Endothelial cell of umbilical vein (primary cell): ENCODE results near the gene HIVEP3. TPM values are rescaled to one million over a fixed set of nuclear protein-coding genes. Genes with fewer than 3 reads are reported as not detected.

Experiments used
- BruUV-seq: library from RNA; stranded (reverse); fragments of 400-500 nt; replicated peaks from 2 replicates; lab custom pipeline; 2021; lab: Mats Ljungman, UMichigan
- CTCF ChIA-PET: fragments of 300-600, 350-600 bp; sonication (Branson Sonifier 250); formaldehyde crosslinking; loops from one replicate; lab custom pipeline; 2021; ENCODE audit warnings: antibody characterized with exemption, inconsistent platforms; lab: Charles Lee
- POLR2A ChIA-PET: fragments of 300-600, 350-600 bp; sonication (Branson Sonifier 250); formaldehyde crosslinking; loops from one replicate; lab custom pipeline; 2021; ENCODE audit warnings: antibody characterized with exemption, inconsistent platforms; lab: Charles Lee
- DNase-seq: peaks from one replicate; pipeline ENCODE4 v3.0.0-alpha.2; 2011; ENCODE audit warnings: low read depth, low spot score
- FAIRE-seq: peaks from 2 replicates; lab custom pipeline; 2011; peaks lifted over from hg19 to GRCh38; lab: Jason Lieb, UNC
- H2AFZ ChIP-seq: 2 replicates; pipeline ENCODE4 v1.6.0; 2012; ENCODE audit warnings: low read depth, low read length, control low read depth, inconsistent platforms
- H3K27ac ChIP-seq: 2 replicates; pipeline ENCODE4 v1.5.1; 2011; ENCODE audit warnings: low read depth, mild to moderate bottlenecking, control low read depth, low read length, moderate library complexity; ENCODE audit not compliant: insufficient read depth
- H3K27me3 ChIP-seq, 2 experiments: 2 replicates each; pipeline versions ENCODE4 v1.6.0 to v1.6.1; 2011; ENCODE audit warnings: low read length in 2 of 2, mixed read lengths in 1 of 2; ENCODE audit not compliant: control insufficient read depth in 2 of 2, insufficient read depth in 2 of 2
- H3K36me3 ChIP-seq, 2 experiments: 2 replicates in 1 of 2; 3 replicates in 1 of 2; pipeline ENCODE4 v1.5.1; 2011; ENCODE audit warnings: low read length in 2 of 2, mild to moderate bottlenecking in 1 of 2, moderate library complexity in 1 of 2; ENCODE audit not compliant: control insufficient read depth in 2 of 2, insufficient read depth in 2 of 2; ENCODE audit errors: extremely low read depth in 1 of 2
- H3K4me1 ChIP-seq: 3 replicates; pipeline ENCODE4 v1.5.1; 2011; ENCODE audit warnings: mild to moderate bottlenecking, low read length; ENCODE audit not compliant: control insufficient read depth, insufficient read depth; ENCODE audit errors: extremely low read depth
- H3K4me2 ChIP-seq: 2 replicates; pipeline ENCODE4 v1.6.1; 2011; ENCODE audit warnings: low read length, control low read depth, mixed read lengths; ENCODE audit not compliant: insufficient read depth
- H3K4me3 ChIP-seq, 3 experiments: fragments of 200-600 bp in 1 of 3; sonication (generic), shearing (Covaris generic) in 1 of 3; replicated peaks in 1 of 3; 2 replicates each; pipeline ENCODE4 v1.5.1; 2011 to 2016; ENCODE audit warnings: control low read depth in 3 of 3, low read length in 3 of 3, mild to moderate bottlenecking in 2 of 3, inconsistent platforms in 1 of 3, low read depth in 1 of 3, moderate library complexity in 1 of 3; ENCODE audit not compliant: insufficient read depth in 1 of 3
- H3K79me2 ChIP-seq: 2 replicates; pipeline ENCODE4 v1.6.0; 2012; ENCODE audit warnings: low read length, inconsistent platforms; ENCODE audit not compliant: control insufficient read depth, insufficient read depth
- H3K9ac ChIP-seq: replicated peaks from 2 replicates; pipeline ENCODE3; 2011; ENCODE audit warnings: low read length, control low read depth; ENCODE audit not compliant: insufficient read depth; ENCODE audit errors: extremely low read depth
- H3K9me1 ChIP-seq: replicated peaks from 3 replicates; pipeline ENCODE4 v1.6.0; 2011; ENCODE audit warnings: mild to moderate bottlenecking, low read length; ENCODE audit not compliant: control insufficient read depth, insufficient read depth; ENCODE audit errors: extremely low read depth
- H3K9me3 ChIP-seq: replicated peaks from 2 replicates; pipeline ENCODE4 v1.5.1; 2012; ENCODE audit warnings: low read length, inconsistent platforms; ENCODE audit not compliant: control insufficient read depth, insufficient read depth
- H4K20me1 ChIP-seq: replicated peaks from 2 replicates; pipeline ENCODE3; 2011; ENCODE audit warnings: mild to moderate bottlenecking, low read length; ENCODE audit not compliant: control insufficient read depth, insufficient read depth; ENCODE audit errors: extremely low read depth
- EZH2 ChIP-seq: IDR thresholded peaks from 2 replicates; pipeline ENCODE4 v1.6.1; 2012; ENCODE audit warnings: borderline replicate concordance, low read depth, mild to moderate bottlenecking, moderate library complexity, low read length, inconsistent platforms; ENCODE audit not compliant: severe bottlenecking
- FOS ChIP-seq: IDR thresholded peaks from 2 replicates; pipeline ENCODE4 v1.6.1; 2011; ENCODE audit warnings: mild to moderate bottlenecking, low read length, moderate library complexity, borderline replicate concordance; ENCODE audit not compliant: insufficient read depth
- GATA2 ChIP-seq: IDR thresholded peaks from 2 replicates; pipeline ENCODE4 v1.7.0; 2011; ENCODE audit warnings: low read depth, mild to moderate bottlenecking, moderate library complexity, mixed read lengths, low read length; ENCODE audit not compliant: insufficient read length, insufficient read depth
- JUN ChIP-seq: IDR thresholded peaks from 2 replicates; pipeline ENCODE4 v1.6.1; 2011; ENCODE audit warnings: borderline replicate concordance, low read depth; ENCODE audit not compliant: insufficient read length, insufficient read depth
- MYC ChIP-seq: IDR thresholded peaks from one replicate; pipeline ENCODE4 v1.6.1; 2011; ENCODE audit warnings: mild to moderate bottlenecking, low read depth, low read length
- POLR2A ChIP-seq: IDR thresholded peaks from 2 replicates; pipeline ENCODE4 v1.6.1; 2012; ENCODE audit warnings: low read depth, mild to moderate bottlenecking, control low read depth, low read length
- POLR2AphosphoS5 ChIP-seq: IDR thresholded peaks from 2 replicates; pipeline ENCODE4 v1.6.1; 2012; ENCODE audit warnings: low read depth, mild to moderate bottlenecking, control low read depth, low read length, moderate library complexity; ENCODE audit not compliant: insufficient read depth
- dilution Hi-C: fragments of 300-500 bp; cut with MboI; formaldehyde crosslinking; loops from one replicate; pipeline ENCODE4 v1.15.0; 2019; ENCODE audit warnings: low sequenced_read_pairs; ENCODE audit not compliant: extremely low pct_ligation_motif_present
- intact Hi-C: fragments of 100-400 bp; cut with micrococcal nuclease; formaldehyde crosslinking; loops from one replicate; pipeline ENCODE4 v1.10.0; 2022
- polyA plus RNA-seq, 4 experiments: library from polyadenylated mRNA; depleted of rRNA in 3 of 4; stranded (reverse) in 3 of 4; unstranded in 1 of 4; fragments of >200 nt; gene quantifications; 2 replicates each; pipeline versions ENCODE4 v1.2.1 to v1.2.3, GENCODE V29; 2011 to 2012; ENCODE audit warnings: missing spikeins in 1 of 4
- total RNA-seq: library from RNA; stranded (reverse); gene quantifications from 2 replicates; pipeline ENCODE4 v1.2.3, GENCODE V29; 2021
- TF ChIP-seq, protein P1 (sequence below), 2 donors: IDR thresholded peaks; 1 replicate in 1 of 2; 2 replicates in 1 of 2; pipeline ENCODE4 v1.5.1; 2011; ENCODE audit warnings: low read length in 2 of 2, mild to moderate bottlenecking in 2 of 2, moderate library complexity in 2 of 2, control low read depth in 1 of 2, inconsistent platforms in 1 of 2, low read depth in 1 of 2; ENCODE audit not compliant: insufficient read depth in 1 of 2; ENCODE audit errors: extremely low read depth in 1 of 2
- TF ChIP-seq, protein P2 (sequence below): IDR thresholded peaks from 2 replicates; pipeline ENCODE4 v1.6.1; 2011; ENCODE audit not compliant: insufficient read depth, insufficient read length

Gene HIVEP3
- total and polyA plus RNA-seq, 2 donors (not counting 3 experiments of a cell fraction or from before 2014, with no cell fraction given): 3.4 to 4.0 TPM

DNA sequence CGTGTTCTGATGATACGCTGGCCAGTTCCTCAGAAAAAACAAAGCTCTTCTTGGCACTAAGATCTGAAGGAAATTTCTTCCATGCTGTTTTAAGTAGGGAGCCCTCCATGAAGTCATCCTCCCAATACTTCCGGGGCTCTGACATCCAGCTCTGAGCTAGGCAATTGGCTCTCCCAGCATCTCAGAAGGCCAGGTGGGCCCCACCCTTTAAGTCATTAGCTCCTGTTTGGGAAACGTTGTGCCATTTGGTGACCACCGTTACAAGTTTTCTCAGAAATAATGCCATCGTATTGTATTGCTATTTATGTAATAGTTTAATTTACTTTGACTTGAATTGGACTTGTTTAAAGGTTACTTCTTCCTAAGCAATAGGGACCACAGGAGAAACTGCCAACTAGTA, 303.9 kb downstream of the HIVEP3 start:
- H3K9me3 ChIP-seq: no peaks in the 10 kb centered on the region
- dilution Hi-C loops: no loop called here
- no peaks in the 10 kb centered on the region for H4K20me1 ChIP-seq
- TF ChIP-seq, protein P1, sequence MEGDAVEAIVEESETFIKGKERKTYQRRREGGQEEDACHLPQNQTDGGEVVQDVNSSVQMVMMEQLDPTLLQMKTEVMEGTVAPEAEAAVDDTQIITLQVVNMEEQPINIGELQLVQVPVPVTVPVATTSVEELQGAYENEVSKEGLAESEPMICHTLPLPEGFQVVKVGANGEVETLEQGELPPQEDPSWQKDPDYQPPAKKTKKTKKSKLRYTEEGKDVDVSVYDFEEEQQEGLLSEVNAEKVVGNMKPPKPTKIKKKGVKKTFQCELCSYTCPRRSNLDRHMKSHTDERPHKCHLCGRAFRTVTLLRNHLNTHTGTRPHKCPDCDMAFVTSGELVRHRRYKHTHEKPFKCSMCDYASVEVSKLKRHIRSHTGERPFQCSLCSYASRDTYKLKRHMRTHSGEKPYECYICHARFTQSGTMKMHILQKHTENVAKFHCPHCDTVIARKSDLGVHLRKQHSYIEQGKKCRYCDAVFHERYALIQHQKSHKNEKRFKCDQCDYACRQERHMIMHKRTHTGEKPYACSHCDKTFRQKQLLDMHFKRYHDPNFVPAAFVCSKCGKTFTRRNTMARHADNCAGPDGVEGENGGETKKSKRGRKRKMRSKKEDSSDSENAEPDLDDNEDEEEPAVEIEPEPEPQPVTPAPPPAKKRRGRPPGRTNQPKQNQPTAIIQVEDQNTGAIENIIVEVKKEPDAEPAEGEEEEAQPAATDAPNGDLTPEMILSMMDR (IDR thresholded peaks at IDR 0.05; ENCODE audit: extremely low read depth in 1 of 2, insufficient read depth in 1 of 2, low read depth in 1 of 2, low read length in 2 of 2): no peak
- TF ChIP-seq MYC (no peak), EZH2 (no peak), POLR2A (no peak), FOS (no peak), POLR2AphosphoS5 (no peak), JUN (no peak), GATA2 (no peak)
- TF ChIP-seq, protein P2, sequence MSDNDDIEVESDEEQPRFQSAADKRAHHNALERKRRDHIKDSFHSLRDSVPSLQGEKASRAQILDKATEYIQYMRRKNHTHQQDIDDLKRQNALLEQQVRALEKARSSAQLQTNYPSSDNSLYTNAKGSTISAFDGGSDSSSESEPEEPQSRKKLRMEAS: no peak
- H3K9me1 ChIP-seq: no peaks in the 10 kb centered on the region
- no peak overlapping the region for H3K4me3 ChIP-seq
- H3K79me2 ChIP-seq: no peaks in the 10 kb centered on the region
- BruUV-seq: no TSS peak
- DNase-seq (no peak), FAIRE-seq (no peak)
- no peak overlapping the region for H3K27ac ChIP-seq
- H2AFZ ChIP-seq: no peak overlapping the region
- intact Hi-C loops: no loop called here
- H3K4me2 ChIP-seq: no peak overlapping the region
- peaks cover 4% of the 10 kb centered on the region for H3K4me1 ChIP-seq
- no peak overlapping the region for H3K9ac ChIP-seq
- H3K27me3 ChIP-seq: no peaks in the 10 kb centered on the region
- CTCF ChIA-PET: interaction anchor here (0.7 kb wide), 1 partner anchor 10 kb away, joined by 4 read pairs; no protein-coding TSS in a partner anchor
- no peaks in the 10 kb centered on the region for H3K36me3 ChIP-seq
- POLR2A ChIA-PET: no interaction called here
